GM19035 (cell line): Measurements from ENCODE around the gene DDR2.

Source experiments
- ATAC-seq: cut with Tn5 transposase; IDR thresholded peaks from one replicate; pipeline ENCODE4 v1.9.1; 2021; ENCODE audit not compliant: unreplicated experiment

The DDR2 gene

DNA sequence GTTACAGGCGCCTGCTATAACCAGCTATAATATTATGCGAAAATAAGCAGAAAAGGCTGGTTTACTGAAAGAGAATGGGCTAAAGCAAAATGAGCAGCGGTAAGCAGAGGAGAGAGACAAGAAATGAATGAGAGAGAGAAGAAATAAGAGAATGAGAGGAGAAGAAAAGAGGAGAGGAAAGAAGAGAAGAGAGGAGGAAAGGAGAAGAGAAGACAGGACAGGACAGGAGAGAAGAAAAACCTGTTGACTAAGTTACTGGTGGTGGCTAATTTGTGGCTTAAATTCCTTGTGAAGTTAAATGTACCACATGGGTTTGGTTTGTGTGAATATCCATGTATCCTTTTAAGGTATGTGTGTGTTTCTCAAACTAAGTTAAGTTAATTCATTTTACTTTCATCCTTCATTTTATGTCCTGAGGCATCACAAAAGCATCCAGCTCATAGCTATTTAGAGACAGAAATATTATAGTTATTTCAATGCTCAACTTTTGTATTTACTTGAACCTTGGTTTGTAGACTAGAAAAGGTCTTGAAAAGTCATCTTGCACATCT lies 3.1 kb upstream of the DDR2 start:
- ATAC-seq, result no peak

DNA sequence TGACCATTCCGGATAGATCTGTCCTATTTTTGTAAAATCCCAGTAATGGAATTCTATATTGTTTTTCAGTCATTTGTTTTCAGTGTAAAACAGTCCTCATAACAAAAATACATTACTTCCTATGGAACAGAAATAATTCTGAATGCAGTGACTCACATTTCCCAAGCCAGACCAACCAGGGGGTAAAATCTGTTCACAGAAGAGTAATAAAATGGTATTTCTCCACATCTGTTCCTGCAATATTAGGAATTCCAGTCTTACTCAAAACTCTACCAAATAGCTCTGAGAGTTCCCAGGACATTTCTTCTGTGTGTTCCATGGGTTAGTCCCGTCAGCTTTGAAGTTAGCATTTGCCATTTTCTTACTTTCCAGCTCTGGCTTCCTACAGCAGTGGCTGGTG lies 2.6 kb upstream of the DDR2 start:
- ATAC-seq, result no peak

- ATAC-seq, result no peak
Measured at GRCh38 chr1:162631546-162632191, 595 bp upstream of the DDR2 start.

GRCh38 chr1:162632698-162633080 lies 425 bp downstream of the DDR2 start:
- ATAC-seq, result no peak

DNA sequence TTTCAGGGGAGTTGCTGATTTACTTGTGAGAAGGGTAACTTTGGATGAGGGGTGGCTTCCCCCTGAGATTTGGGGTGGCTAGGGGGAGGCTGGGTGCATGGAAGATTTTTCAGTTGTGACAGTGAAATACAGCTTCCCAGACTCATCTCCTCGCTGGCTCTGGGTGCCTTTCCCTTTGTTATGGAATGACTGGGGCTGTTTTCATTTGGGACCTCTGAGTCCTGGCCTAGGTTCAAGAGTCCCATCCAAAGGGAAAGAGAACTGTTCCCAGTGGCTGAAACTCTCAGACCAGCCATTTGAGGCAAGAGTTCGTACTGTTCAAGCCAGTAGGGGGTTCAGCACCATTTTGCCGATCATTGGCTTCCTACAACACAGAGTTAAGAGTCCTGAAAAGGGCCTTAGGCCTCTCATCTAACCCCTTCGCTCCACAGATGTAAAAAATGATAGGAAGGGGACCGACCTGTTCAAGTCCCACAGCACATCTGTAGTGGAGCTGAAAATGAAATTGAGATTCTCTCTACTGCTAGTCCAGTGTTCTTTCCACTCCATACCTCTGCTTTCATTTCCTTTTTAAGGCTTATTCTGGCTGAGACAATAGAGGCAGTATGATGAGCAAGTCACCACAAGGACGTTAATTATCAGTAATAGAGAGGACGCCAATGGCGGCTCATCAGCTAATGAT lies 958 bp downstream of the DDR2 start:
- ATAC-seq, result peak; percentile 48

DNA sequence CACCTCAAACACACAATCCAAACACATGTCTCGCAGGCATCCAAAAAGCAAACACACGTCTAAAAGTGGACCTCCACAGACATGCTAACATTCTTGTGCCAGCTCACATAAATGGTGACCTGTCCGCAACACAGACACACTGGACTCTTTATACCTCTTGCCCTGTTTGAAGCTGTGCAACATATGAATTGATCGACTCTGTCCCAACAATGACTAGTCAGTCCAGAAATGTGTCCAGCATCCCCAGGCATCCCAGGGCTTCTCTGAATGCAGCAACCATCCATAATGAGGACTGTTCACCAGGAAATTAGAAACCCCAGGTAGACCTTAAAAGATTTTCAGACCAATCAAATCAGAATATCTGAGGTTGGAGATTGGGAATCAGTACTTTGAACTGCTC lies 3.2 kb downstream of the DDR2 start:
- no peak for ATAC-seq

- no peak for ATAC-seq
Measured at GRCh38 chr1:162639718-162640117, 7.5 kb downstream of the DDR2 start.

DNA sequence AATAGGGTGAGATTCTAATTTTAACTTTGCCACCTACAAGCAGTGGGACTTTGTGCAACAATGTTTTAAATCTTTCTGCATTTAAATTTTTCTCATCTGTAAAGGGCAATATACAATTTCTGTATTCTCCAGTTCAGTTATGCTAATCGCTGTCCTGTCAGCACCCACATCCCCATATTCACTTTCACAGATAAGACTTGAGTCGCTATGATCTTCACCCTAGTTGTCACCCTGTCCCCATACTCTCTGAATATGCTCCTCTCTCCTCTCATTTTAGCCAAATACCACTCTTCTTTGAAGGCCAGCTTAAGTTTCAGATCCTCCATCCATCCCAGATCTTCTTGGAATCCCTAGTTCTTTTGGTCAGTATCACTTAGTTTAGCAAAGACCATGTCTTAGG lies 8.8 kb downstream of the DDR2 start:
- ATAC-seq, result no peak

DNA sequence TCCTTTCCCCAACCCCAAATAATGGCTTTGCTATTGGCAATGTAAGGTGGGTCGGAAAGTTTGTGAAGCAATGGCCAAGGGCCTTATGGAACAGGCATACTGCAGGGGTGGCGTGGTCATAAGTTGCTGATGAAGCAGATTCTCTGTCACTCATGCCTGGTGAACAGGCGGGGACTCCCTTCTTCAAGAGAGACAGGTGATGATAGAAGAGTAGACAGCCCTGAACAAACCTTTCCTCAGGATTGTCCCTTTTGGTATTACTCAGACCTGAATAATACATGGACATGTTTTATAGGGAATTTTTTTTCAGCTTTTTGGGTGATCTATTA lies 12.7 kb downstream of the DDR2 start:
- no peak for ATAC-seq

DNA sequence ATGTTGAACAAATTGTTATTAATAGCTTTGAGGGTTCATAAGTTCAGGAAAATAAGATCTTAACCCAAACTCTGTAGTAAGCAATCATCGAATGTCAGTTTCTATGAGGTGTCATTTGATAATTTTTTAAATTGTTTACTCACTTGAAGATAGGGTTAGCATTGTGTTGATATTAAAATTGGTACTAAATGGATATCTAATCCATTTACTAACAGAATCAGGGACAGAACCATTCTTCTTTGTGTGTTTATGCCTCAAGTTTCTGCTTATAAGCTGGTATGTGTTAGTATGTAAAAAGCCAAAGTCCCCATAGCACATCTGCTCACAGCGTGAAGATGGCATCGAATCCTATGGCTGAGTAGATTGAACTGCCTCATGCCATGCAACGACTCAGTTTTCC lies 13.4 kb downstream of the DDR2 start:
- no peak for ATAC-seq

- no peak for ATAC-seq
Measured at GRCh38 chr1:162649583-162649982, 17.3 kb downstream of the DDR2 start.

DNA sequence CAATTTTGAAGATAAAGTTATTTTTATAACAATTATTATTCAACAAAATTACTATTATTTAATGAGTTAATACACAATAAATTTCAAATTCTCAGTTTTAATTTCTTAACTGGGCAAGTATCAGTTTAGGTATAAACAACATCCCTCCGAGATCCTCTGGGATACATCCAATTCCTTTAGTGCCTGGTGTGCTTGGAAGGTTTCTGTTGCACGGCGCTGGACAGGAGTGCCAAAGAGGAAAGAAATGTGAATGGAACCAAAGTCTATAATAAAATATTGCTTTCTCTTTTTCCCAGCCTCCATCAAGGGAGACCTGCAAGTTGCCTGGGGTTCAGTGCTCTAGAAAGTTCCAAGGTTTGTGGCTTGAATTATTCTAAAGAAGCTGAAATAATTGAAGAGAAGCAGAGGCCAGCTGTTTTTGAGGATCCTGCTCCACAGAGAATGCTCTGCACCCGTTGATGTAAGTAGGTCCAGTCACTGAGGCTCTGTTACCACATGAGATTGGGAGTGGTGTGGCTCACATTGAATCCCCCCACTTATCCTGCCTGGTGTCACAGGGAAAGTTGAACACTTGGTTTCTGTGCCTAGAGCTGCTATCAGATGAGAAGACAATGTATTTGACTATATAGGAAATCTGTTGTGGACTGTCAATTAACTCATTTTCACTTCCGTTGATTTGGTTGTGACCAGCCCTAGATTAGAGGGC lies 22.8 kb downstream of the DDR2 start:
- no peak for ATAC-seq

- ATAC-seq, result no peak
Measured at GRCh38 chr1:162656266-162656665, 24.0 kb downstream of the DDR2 start.

GRCh38 chr1:162660574-162660973 lies 28.3 kb downstream of the DDR2 start:
- ATAC-seq, result no peak

GRCh38 chr1:162661336-162661735 lies 29.1 kb downstream of the DDR2 start:
- no peak for ATAC-seq

GRCh38 chr1:162662013-162662412 lies 29.7 kb downstream of the DDR2 start:
- no peak for ATAC-seq

DNA sequence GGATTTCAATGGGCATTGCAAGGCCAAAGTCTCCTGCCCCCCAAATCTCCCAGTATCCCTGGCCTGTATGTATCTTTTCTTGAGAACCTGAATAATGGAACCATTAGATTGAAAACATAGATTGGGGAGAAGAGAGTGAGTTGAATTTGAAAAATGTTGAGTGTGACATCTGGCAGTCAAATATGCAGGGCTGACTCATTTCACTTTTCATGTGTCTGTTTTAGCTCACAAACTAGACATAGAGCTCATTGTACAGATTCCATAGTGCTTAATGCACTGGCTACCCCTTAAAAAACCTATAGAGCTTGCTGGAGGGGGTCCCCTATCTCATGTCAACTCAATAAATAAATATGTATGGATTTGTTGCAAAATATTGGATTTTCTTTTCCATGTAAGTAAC lies 30.8 kb downstream of the DDR2 start:
- no peak for ATAC-seq

DNA sequence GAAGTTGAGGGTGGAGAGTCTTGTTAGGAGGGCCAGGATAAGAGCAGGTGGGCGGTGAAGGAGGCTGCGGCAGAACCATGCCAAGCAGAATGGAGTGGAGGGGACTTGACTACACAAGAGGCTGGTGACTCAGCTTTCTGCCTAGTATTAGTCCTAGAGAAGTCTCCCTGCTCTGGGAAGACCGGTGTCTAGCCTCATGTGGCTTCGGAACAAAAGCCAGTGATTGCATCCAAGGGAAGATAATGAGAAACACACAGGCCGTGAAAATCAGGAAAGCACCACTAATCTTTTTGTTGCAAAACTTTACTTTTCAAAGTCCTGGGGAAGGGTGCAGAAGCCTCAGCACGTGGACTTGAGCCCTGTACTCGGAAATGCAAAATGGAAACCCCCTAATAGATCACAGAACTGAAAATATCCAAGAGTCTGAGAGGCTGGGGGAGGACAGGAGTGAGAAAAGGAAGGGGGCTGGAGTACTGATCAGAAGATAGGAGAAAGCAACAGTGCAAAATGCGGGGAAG lies 31.4 kb downstream of the DDR2 start:
- no peak for ATAC-seq

GRCh38 chr1:162666006-162666645 lies 33.9 kb downstream of the DDR2 start:
- ATAC-seq, result no peak

- no peak for ATAC-seq
Measured at GRCh38 chr1:162667381-162668080, 35.3 kb downstream of the DDR2 start.
